PFSK-1 (cell line): Measurements from ENCODE around the gene ICE2.

Experiments
- FOXP2 ChIP-seq: optimal IDR thresholded peaks from 2 replicates; pipeline ENCODE3; 2011; ENCODE audit warnings: borderline replicate concordance, control low read depth, inconsistent platforms; ENCODE audit not compliant: insufficient read depth; ENCODE audit errors: extremely low read length, extremely low read depth
- POLR2AphosphoS5 ChIP-seq: IDR thresholded peaks from 2 replicates; pipeline ENCODE4 v1.6.1; 2012; ENCODE audit warnings: low read depth, mild to moderate bottlenecking, control low read depth, low read length, moderate library complexity
- SIN3A ChIP-seq: IDR thresholded peaks from 2 replicates; pipeline ENCODE4 v1.6.1; 2012; ENCODE audit warnings: mild to moderate bottlenecking, low read length, moderate library complexity, borderline replicate concordance; ENCODE audit not compliant: insufficient read depth
- TAF1 ChIP-seq: IDR thresholded peaks from 2 replicates; pipeline ENCODE4 v1.6.1; 2012; ENCODE audit warnings: low read length, control low read depth, borderline replicate concordance; ENCODE audit not compliant: insufficient read depth
- TF ChIP-seq, protein P1 (sequence below), 2 experiments: IDR thresholded peaks; 2 replicates each; pipeline versions ENCODE4 v1.6.1 to v1.8.0; 2011 to 2012; ENCODE audit warnings: low read depth in 2 of 2, low read length in 2 of 2, control low read depth in 1 of 2, inconsistent platforms in 1 of 2, mild to moderate bottlenecking in 1 of 2, moderate library complexity in 1 of 2; ENCODE audit not compliant: insufficient read depth in 1 of 2

ICE2 gene

DNA sequence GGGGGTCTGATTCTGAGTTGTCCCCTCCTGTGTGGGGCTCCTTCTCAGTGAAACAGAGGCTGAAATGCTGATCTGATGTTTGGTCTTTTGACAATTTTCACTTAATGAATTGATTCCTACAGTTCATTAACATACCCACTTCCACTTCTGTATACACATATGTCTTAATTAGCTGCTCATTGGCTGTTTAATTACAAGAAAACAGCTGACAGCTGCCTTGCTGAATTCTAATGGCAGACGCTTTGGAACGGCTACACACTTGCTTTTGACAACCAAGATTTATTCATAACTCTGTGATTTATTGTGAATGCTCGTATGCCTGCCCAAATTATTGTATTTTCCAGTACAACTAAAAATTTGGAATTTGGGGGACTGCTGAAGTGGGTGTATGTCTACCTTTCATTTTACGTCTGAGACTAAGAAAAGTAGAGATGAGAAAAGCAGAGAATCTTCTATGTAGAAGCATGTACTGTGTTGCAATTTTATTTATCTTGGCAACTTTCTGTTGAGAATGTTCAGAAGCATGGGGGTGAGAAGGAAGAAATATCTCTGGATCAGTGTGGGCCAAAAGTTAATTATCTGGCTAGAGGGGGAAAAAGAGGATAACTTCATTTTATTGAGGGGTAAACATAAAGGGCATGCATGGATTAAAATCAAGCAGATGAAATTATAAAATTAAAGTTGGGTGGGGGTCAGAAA is 46.5 kb upstream of the ICE2 start:
- TF ChIP-seq POLR2AphosphoS5, result no peak
- no peak for TF ChIP-seq FOXP2
- no peak for TF ChIP-seq TAF1
- TF ChIP-seq, protein P1, sequence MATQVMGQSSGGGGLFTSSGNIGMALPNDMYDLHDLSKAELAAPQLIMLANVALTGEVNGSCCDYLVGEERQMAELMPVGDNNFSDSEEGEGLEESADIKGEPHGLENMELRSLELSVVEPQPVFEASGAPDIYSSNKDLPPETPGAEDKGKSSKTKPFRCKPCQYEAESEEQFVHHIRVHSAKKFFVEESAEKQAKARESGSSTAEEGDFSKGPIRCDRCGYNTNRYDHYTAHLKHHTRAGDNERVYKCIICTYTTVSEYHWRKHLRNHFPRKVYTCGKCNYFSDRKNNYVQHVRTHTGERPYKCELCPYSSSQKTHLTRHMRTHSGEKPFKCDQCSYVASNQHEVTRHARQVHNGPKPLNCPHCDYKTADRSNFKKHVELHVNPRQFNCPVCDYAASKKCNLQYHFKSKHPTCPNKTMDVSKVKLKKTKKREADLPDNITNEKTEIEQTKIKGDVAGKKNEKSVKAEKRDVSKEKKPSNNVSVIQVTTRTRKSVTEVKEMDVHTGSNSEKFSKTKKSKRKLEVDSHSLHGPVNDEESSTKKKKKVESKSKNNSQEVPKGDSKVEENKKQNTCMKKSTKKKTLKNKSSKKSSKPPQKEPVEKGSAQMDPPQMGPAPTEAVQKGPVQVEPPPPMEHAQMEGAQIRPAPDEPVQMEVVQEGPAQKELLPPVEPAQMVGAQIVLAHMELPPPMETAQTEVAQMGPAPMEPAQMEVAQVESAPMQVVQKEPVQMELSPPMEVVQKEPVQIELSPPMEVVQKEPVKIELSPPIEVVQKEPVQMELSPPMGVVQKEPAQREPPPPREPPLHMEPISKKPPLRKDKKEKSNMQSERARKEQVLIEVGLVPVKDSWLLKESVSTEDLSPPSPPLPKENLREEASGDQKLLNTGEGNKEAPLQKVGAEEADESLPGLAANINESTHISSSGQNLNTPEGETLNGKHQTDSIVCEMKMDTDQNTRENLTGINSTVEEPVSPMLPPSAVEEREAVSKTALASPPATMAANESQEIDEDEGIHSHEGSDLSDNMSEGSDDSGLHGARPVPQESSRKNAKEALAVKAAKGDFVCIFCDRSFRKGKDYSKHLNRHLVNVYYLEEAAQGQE (IDR thresholded peaks at IDR 0.05; ENCODE audit: insufficient read depth in 1 of 2, low read depth in 2 of 2, low read length in 2 of 2), result no peak
- TF ChIP-seq SIN3A, result no peak

DNA sequence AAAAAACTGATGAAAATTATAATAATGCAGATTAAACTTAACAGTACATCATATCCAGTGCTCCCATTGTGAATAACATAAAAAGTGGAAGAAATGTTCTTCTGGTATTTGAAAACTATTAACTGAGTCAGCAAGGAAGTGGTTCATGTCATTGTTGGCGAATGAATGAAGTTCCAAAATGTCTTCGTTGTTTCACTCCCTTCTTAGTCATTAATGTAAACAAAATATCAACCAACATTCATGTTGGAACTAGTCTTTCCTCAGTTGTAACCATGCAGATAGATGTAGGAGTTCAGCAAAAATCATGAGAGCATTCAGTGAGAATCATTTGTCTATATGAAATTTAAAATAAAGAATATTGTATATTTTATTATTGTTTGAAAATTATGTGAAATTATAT is 44.1 kb upstream of the ICE2 start:
- TF ChIP-seq POLR2AphosphoS5, result no peak
- TF ChIP-seq SIN3A, result no peak
- TF ChIP-seq, protein P1 (IDR thresholded peaks at IDR 0.05; ENCODE audit: insufficient read depth in 1 of 2, low read depth in 2 of 2, low read length in 2 of 2), result no peak
- no peak for TF ChIP-seq TAF1
- no peak for TF ChIP-seq FOXP2

DNA sequence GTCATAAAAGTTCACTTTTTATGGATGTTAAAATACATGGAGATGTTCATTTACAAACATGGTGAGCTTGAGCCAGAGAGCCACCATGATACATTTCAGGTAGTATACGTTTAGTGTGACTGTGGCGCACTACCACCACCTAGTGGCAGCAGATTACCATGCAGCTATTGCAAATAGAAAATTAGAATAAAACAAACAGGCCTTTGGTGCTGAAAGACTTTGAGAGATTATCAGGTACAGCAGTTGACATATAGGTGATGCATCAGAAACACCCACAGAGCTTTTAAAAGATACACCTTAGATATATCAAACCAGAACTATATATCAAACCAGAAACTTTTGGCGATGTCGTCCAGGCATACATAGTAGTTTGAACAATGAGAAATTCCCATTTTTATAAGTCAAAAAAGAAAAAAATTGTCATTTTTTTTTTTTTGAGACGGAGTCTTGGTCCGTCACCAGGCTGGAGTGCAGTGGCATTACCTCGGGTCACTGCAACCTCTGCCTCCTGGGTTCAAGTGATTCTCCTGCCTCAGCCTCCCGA is 42.0 kb upstream of the ICE2 start:
- TF ChIP-seq SIN3A (no peak), TAF1 (no peak), FOXP2 (no peak), POLR2AphosphoS5 (no peak)
- TF ChIP-seq, protein P1 (IDR thresholded peaks at IDR 0.05; ENCODE audit: insufficient read depth in 1 of 2, low read depth in 2 of 2, low read length in 2 of 2), result no peak

DNA sequence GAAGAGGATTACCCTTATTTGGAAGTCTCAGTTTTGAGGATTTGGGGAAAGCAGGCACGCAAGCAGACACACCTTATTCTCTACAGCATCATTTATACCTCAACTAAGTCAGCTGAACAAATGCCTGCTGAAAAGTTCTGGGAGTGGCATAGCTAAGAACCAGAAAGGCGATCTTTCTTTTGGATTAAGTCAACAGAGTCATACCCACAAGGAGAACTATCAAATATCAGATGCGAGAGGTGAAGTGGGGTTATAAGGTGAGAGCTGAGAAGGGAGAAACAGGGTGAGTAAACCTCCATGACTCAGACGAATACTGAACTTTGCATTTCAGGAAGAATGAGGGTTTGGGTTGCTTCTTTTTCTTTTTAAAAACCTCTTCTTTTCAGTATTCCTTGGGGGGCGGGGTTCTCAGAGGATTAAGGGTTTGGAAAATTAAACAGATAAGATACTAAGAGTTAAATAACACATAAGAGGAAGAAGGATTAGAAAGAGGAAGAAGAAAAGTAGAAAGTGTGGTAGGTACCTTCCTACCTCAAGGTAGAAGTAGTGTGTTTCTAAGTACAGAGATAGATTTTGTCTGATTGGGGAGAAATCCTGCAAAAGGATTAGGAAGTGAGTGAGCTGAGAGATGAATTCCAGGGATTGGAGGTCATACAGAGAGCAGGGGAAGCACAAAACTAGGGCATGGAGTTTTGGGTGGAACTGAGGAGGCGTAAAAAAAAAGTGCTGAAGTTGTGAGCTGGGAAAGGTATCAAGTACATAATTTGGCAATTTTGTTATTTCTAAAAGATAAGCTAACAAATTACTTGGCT is 41.3 kb upstream of the ICE2 start:
- TF ChIP-seq POLR2AphosphoS5, result no peak
- TF ChIP-seq, protein P1 (IDR thresholded peaks at IDR 0.05; ENCODE audit: insufficient read depth in 1 of 2, low read depth in 2 of 2, low read length in 2 of 2), result no peak
- no peak for TF ChIP-seq SIN3A
- no peak for TF ChIP-seq TAF1
- no peak for TF ChIP-seq FOXP2
